SU-DHL-6 (cell line): Measurements from ENCODE around the gene RAP1GDS1.

Experiments used
- H2AFZ ChIP-seq: fragments of 200-600 bp; sonication (generic); 2 replicates; pipeline ENCODE4 v1.6.1; 2014; ENCODE audit warnings: low read depth, mild to moderate bottlenecking, moderate library complexity, mixed read lengths, antibody characterized with exemption, low read length; ENCODE audit not compliant: severe bottlenecking
- H3F3A ChIP-seq: fragments of 200-600 bp; shearing (Covaris generic); 2 replicates; pipeline ENCODE4 v1.6.0; 2016; ENCODE audit warnings: antibody characterized with exemption, mild to moderate bottlenecking; ENCODE audit not compliant: insufficient read depth
- H3K27ac ChIP-seq: fragments of 200-600 bp; sonication (generic); 2 replicates; pipeline ENCODE4 v1.5.1; 2016; ENCODE audit warnings: low read depth, mild to moderate bottlenecking, low read length, moderate library complexity, mixed read lengths
- H3K27me3 ChIP-seq: fragments of 200-600 bp; sonication (generic), shearing (Covaris generic); 2 replicates; pipeline ENCODE4 v1.6.0; 2014; ENCODE audit warnings: mild to moderate bottlenecking, low read length
- H3K36me3 ChIP-seq: fragments of 200-600 bp; sonication (generic); 2 replicates; pipeline ENCODE4 v1.6.1; 2014; ENCODE audit warnings: mild to moderate bottlenecking, low read length, mixed read lengths
- H3K4me2 ChIP-seq: fragments of 300-600, 200-600 bp; shearing (Covaris generic), sonication (generic); 2 replicates; pipeline ENCODE4 v1.6.0; 2014; ENCODE audit warnings: low read length, low read depth, mild to moderate bottlenecking; ENCODE audit not compliant: poor library complexity, severe bottlenecking
- H3K4me3 ChIP-seq: fragments of 200-600 bp; sonication (generic); 2 replicates; pipeline ENCODE4 v1.5.1; 2014; ENCODE audit warnings: antibody characterized with exemption, low read length, mild to moderate bottlenecking, mixed read lengths; ENCODE audit not compliant: insufficient read depth, poor library complexity, severe bottlenecking
- H3K79me2 ChIP-seq: fragments of 200-600 bp; sonication (generic); 2 replicates; pipeline ENCODE4 v1.6.1; 2014; ENCODE audit warnings: mild to moderate bottlenecking, low read length, moderate library complexity; ENCODE audit not compliant: insufficient read depth
- H3K9ac ChIP-seq: fragments of 200-600 bp; sonication (generic); 2 replicates; pipeline ENCODE4 v1.7.0; 2014; ENCODE audit warnings: mild to moderate bottlenecking, low read length
- H3K9me2 ChIP-seq: fragments of 200-600 bp; sonication (generic); replicated peaks from 2 replicates; pipeline ENCODE4 v1.6.1; 2014; ENCODE audit warnings: low read length; ENCODE audit not compliant: insufficient read depth
- H3K9me3 ChIP-seq: fragments of 200-600 bp; sonication (generic); 2 replicates; pipeline ENCODE4 v1.6.1; 2014; ENCODE audit warnings: low read length, mixed read lengths; ENCODE audit not compliant: insufficient read depth
- H4K20me1 ChIP-seq: fragments of 200-600 bp; sonication (generic); 2 replicates; pipeline ENCODE4 v1.6.1; 2014; ENCODE audit warnings: low read depth, mild to moderate bottlenecking, antibody characterized with exemption, low read length, moderate library complexity, mixed read lengths
- EZH2phosphoT487 ChIP-seq: fragments of 200-600 bp; sonication (generic), shearing (Covaris generic); conservative IDR thresholded peaks from 2 replicates; pipeline ENCODE4 v1.6.1; 2018; ENCODE audit warnings: mild to moderate bottlenecking, antibody characterized with exemption, low read length, moderate library complexity, mixed read lengths
- TF ChIP-seq, protein P1 (sequence below): fragments of 200-600 bp; sonication (generic); IDR thresholded peaks from one replicate; pipeline ENCODE4 v1.5.1; 2017; ENCODE audit warnings: antibody characterized with exemption, mild to moderate bottlenecking, low read length, moderate library complexity; ENCODE audit not compliant: insufficient read depth, poor library complexity, severe bottlenecking

The RAP1GDS1 gene

GRCh38 chr4:98345838-98346237 is 84.7 kb downstream of the RAP1GDS1 start:
- no peaks in the 10 kb centered on the region for H4K20me1 ChIP-seq
- no peak for TF ChIP-seq EZH2phosphoT487
- TF ChIP-seq, protein P1, sequence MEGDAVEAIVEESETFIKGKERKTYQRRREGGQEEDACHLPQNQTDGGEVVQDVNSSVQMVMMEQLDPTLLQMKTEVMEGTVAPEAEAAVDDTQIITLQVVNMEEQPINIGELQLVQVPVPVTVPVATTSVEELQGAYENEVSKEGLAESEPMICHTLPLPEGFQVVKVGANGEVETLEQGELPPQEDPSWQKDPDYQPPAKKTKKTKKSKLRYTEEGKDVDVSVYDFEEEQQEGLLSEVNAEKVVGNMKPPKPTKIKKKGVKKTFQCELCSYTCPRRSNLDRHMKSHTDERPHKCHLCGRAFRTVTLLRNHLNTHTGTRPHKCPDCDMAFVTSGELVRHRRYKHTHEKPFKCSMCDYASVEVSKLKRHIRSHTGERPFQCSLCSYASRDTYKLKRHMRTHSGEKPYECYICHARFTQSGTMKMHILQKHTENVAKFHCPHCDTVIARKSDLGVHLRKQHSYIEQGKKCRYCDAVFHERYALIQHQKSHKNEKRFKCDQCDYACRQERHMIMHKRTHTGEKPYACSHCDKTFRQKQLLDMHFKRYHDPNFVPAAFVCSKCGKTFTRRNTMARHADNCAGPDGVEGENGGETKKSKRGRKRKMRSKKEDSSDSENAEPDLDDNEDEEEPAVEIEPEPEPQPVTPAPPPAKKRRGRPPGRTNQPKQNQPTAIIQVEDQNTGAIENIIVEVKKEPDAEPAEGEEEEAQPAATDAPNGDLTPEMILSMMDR, result no peak

GRCh38 chr4:98352396-98352795 is 91.2 kb downstream of the RAP1GDS1 start:
- Histone ChIP-seq H2AFZ (no peak overlapping the region), H3K9ac (no peak overlapping the region), H3K9me3 (no peaks in the 10 kb centered on the region), H3K27ac (no peak overlapping the region), H3K4me2 (no peak overlapping the region), H3K9me2 (no peaks in the 10 kb centered on the region), H3K79me2 (no peaks in the 10 kb centered on the region; the same call in 1 of the 2 replicates), H4K20me1 (no peaks in the 10 kb centered on the region), H3F3A (no peaks in the 10 kb centered on the region), H3K4me3 (no peak overlapping the region), H3K36me3 (no peaks in the 10 kb centered on the region), H3K27me3 (no peaks in the 10 kb centered on the region)
- TF ChIP-seq, protein P1, result no peak

More at GRCh38 chr4:98345838-98346237, 84.7 kb downstream of the RAP1GDS1 start:
- Histone ChIP-seq H3K9ac (no peak overlapping the region), H3K79me2 (no peaks in the 10 kb centered on the region; the same call in 1 of the 2 replicates), H3K9me3 (no peaks in the 10 kb centered on the region), H3K27ac (no peak overlapping the region), H3K9me2 (no peaks in the 10 kb centered on the region), H3K27me3 (no peaks in the 10 kb centered on the region), H3K4me3 (no peak overlapping the region), H3F3A (no peaks in the 10 kb centered on the region), H3K4me2 (no peak overlapping the region), H2AFZ (no peak overlapping the region), H3K36me3 (no peaks in the 10 kb centered on the region)

GRCh38 chr4:98352940-98353339 is 91.8 kb downstream of the RAP1GDS1 start:
- H3K9ac ChIP-seq, result no peak overlapping the region
- H4K20me1 ChIP-seq, result no peaks in the 10 kb centered on the region
- H3K9me2 ChIP-seq, result no peaks in the 10 kb centered on the region
- H3K36me3 ChIP-seq, result no peaks in the 10 kb centered on the region
- no peak overlapping the region for H2AFZ ChIP-seq
- H3K9me3 ChIP-seq, result no peaks in the 10 kb centered on the region
- no peak overlapping the region for H3K4me3 ChIP-seq
- H3K79me2 ChIP-seq, result no peaks in the 10 kb centered on the region; the same call in 1 of the 2 replicates
- TF ChIP-seq EZH2phosphoT487, result no peak
- TF ChIP-seq, protein P1, result no peak
- H3K27me3 ChIP-seq, result no peaks in the 10 kb centered on the region
- no peaks in the 10 kb centered on the region for H3F3A ChIP-seq
- H3K4me2 ChIP-seq, result no peak overlapping the region
- H3K27ac ChIP-seq, result no peak overlapping the region
